Spleen (tissue), 11 donors: ENCODE results near the gene NDUFAF8. TPM values are rescaled to one million over a fixed set of nuclear protein-coding genes. Genes with fewer than 3 reads are reported as not detected.

Experiments
- DNase-seq: peaks from one replicate; pipeline ENCODE4 v3.0.0-alpha.2; 2020
- H3K27ac ChIP-seq, 8 donors: fragments of 200-600 bp; sonication (generic) in 7 of 8; 1 replicate in 4 of 8; 2 replicates in 4 of 8; pipeline versions ENCODE4 v1.5.0 to v1.8.0; 2016 to 2021; ENCODE audit warnings: inconsistent platforms in 4 of 8, mild to moderate bottlenecking in 4 of 8, moderate library complexity in 1 of 8
- H3K27me3 ChIP-seq, 7 donors: fragments of 200-600 bp; sonication (generic) in 6 of 7; replicated peaks in 1 of 7; 1 replicate in 4 of 7; 2 replicates in 3 of 7; pipeline versions ENCODE4 v1.5.0 to v1.8.0; 2016 to 2021; ENCODE audit warnings: inconsistent platforms in 3 of 7, mild to moderate bottlenecking in 1 of 7
- H3K36me3 ChIP-seq, 6 donors: fragments of 200-600 bp; sonication (generic) in 5 of 6; 1 replicate in 4 of 6; 2 replicates in 2 of 6; pipeline versions ENCODE4 v1.5.0 to v1.8.0; 2016 to 2021; ENCODE audit warnings: inconsistent platforms in 2 of 6
- H3K4me1 ChIP-seq, 6 donors: fragments of 200-600 bp; sonication (generic) in 5 of 6; 1 replicate in 3 of 6; 2 replicates in 3 of 6; pipeline versions ENCODE4 v1.5.0 to v1.8.0; 2016 to 2021; ENCODE audit warnings: inconsistent platforms in 3 of 6
- H3K4me3 ChIP-seq, 8 donors: fragments of 200-600 bp; sonication (generic) in 7 of 8; 1 replicate in 4 of 8; 2 replicates in 4 of 8; pipeline versions ENCODE4 v1.5.0 to v1.8.0; 2016 to 2021; ENCODE audit warnings: inconsistent platforms in 4 of 8, mild to moderate bottlenecking in 4 of 8, moderate library complexity in 2 of 8
- H3K9me3 ChIP-seq, 8 donors: fragments of 200-600 bp; sonication (generic) in 7 of 8; 1 replicate in 4 of 8; 2 replicates in 4 of 8; pipeline versions ENCODE4 v1.5.0 to v1.8.0; 2016 to 2021; ENCODE audit warnings: inconsistent platforms in 4 of 8
- POLR2A ChIP-seq, 3 donors: fragments of 450-650 bp; IDR thresholded peaks; one replicate each; pipeline ENCODE4 v1.5.1; 2017; ENCODE audit warnings: antibody characterized with exemption in 3 of 3, mild to moderate bottlenecking in 1 of 3
- POLR2AphosphoS5 ChIP-seq, 3 donors: sonication (generic); formaldehyde crosslinking; IDR thresholded peaks; one replicate each; pipeline ENCODE4 v1.5.1; 2017; ENCODE audit warnings: antibody characterized with exemption in 3 of 3
- WGBS, 5 donors: extraction: QIAGEN DNeasy Blood & Tissue Kit in 3 of 5; methylation state at CpG; one replicate each; pipeline versions ENCODE4 v1.1.5 to v1.1.7; 2013 to 2018; 5-methylcytosine and 5-hydroxymethylcytosine counted together
- intact Hi-C: fragments of 100-400 bp; cut with DNase I; formaldehyde crosslinking; loops from one replicate; pipeline ENCODE4 v1.15.0; 2023; ENCODE audit warnings: low total_unique reads
- polyA plus RNA-seq, 3 donors: library from polyadenylated mRNA; stranded (reverse); fragments of 200-250 nt; gene quantifications; one replicate each; pipeline ENCODE4 v1.2.1, GENCODE V29; 2013
- total RNA-seq, 7 donors: library from RNA; depleted of rRNA in 3 of 7; stranded (reverse); fragments of >200 nt in 3 of 7; fragmentation: NEBNext Ultra II Directional in 4 of 7; extraction: Animal tissue kit (Norgen Biotek cat#: 25700) in 4 of 7; gene quantifications; one replicate each; pipeline versions ENCODE4 v1.1.0 to v1.2.1, GENCODE V29; 2016 to 2021
- TF ChIP-seq, protein P1 (sequence below), 11 experiments: fragments of 200-600 bp in 7 of 11; fragments of 450-650 bp in 4 of 11; sonication (generic) in 4 of 11; IDR thresholded peaks in 8 of 11; conservative IDR thresholded peaks in 3 of 11; 1 replicate in 7 of 11; 2 replicates in 4 of 11; pipeline versions ENCODE4 v1.4.0 to v1.8.0; 2016 to 2021; ENCODE audit warnings: antibody characterized with exemption in 11 of 11, inconsistent platforms in 4 of 11, mild to moderate bottlenecking in 1 of 11
- donor health status: healthy with polysubstance abuse.
- donor health status: DM: no; HTN: no; CAD: no; lungs with moderate emphysema.
- donor health status: DM: no; HTN: no; CAD: no.
- donor health status: Bipolar disorder and iron deficiency.
- donor health status: healthy.
- donor health status: DM: no; HTN: no; CAD: no.
- donor health status: DM: yes; HTN: yes; CAD: no.

The NDUFAF8 gene
- total and polyA plus RNA-seq, 10 donors = 22.0 to 57.6 (median 39.5) TPM

DNA sequence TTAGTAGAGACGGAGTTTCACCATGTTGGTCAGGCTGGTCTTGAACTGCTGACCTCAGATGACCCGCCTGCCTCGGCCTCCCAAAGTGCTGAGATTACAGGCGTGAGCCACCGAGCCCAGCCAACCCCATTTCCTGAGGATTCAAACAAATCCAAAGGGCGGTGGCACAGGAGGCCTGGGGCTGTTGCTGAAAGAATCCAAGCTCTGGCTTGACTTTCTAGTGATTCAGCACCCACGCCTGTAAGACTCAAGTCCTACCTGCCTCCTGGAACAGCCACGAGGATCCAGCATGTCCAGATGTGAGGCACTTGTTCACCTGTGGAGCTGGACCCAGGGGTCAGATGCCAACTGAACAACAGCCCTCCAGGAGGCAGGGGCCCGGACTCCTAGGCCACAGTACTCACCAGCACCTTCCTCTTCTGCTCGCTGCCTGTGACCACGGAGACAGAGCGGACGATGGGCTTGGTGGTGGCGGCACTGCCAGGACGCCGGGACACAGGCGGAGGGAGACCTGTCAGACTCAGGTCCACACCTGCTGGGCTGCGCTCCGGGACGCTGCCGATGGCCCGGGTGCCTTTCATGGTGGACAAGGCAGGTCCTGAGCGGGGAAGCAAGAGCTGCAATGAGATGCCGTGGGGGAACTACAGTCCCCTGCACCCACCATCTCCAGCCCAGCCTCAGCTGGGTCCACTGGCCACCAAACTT, 19.5 kb upstream of the NDUFAF8 start:
- Histone ChIP-seq H3K9me3 (no peaks in the 10 kb centered on the region), H3K4me3 (no peak overlapping the region), H3K36me3 (peaks cover 0 to 39% (median 3%) of the 10 kb centered on the region in 6 donors), H3K27me3 (no peaks in the 10 kb centered on the region), H3K4me1 (peaks cover 8 to 28% (median 24%) of the 10 kb centered on the region in 6 donors), H3K27ac (no peak overlapping the region)
- TF ChIP-seq, protein P1, sequence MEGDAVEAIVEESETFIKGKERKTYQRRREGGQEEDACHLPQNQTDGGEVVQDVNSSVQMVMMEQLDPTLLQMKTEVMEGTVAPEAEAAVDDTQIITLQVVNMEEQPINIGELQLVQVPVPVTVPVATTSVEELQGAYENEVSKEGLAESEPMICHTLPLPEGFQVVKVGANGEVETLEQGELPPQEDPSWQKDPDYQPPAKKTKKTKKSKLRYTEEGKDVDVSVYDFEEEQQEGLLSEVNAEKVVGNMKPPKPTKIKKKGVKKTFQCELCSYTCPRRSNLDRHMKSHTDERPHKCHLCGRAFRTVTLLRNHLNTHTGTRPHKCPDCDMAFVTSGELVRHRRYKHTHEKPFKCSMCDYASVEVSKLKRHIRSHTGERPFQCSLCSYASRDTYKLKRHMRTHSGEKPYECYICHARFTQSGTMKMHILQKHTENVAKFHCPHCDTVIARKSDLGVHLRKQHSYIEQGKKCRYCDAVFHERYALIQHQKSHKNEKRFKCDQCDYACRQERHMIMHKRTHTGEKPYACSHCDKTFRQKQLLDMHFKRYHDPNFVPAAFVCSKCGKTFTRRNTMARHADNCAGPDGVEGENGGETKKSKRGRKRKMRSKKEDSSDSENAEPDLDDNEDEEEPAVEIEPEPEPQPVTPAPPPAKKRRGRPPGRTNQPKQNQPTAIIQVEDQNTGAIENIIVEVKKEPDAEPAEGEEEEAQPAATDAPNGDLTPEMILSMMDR (IDR thresholded peaks at IDR 0.05 in 8 of 11, conservative IDR thresholded peaks at IDR 0.05 in 3 of 11) = no peak
- TF ChIP-seq POLR2A (IDR thresholded peaks at IDR 0.05) (no peak), POLR2AphosphoS5 (IDR thresholded peaks at IDR 0.05) (no peak)
- 86 to 97% (median 94%) methylated on average over 8 to 24 of the region's 24 CpGs for WGBS, 5 donors
- intact Hi-C loops = no loop called here
- no peak for DNase-seq

- H3K9me3 ChIP-seq = no peaks in the 10 kb centered on the region
- no peaks in the 10 kb centered on the region for H3K27me3 ChIP-seq
- 72 to 84% (median 77%) methylated on average over 7 to 11 of the region's 11 CpGs for WGBS, 5 donors
- H3K4me3 ChIP-seq = peak overlapping the region in 4 of 8 donors; percentile 79 to 86 (median 86)
- H3K4me1 ChIP-seq = peaks cover 8 to 28% (median 24%) of the 10 kb centered on the region in 6 donors
- TF ChIP-seq POLR2AphosphoS5 (IDR thresholded peaks at IDR 0.05) (no peak), POLR2A (IDR thresholded peaks at IDR 0.05) (no peak)
- TF ChIP-seq, protein P1 (IDR thresholded peaks at IDR 0.05 in 8 of 11, conservative IDR thresholded peaks at IDR 0.05 in 3 of 11) = no peak
- no peak overlapping the region for H3K27ac ChIP-seq
- no peak for DNase-seq
- intact Hi-C loops = no loop called here
- peaks cover 0 to 37% (median 3%) of the 10 kb centered on the region in 6 donors for H3K36me3 ChIP-seq
Observed at GRCh38 chr17:81221371-81221841, 17.7 kb upstream of the NDUFAF8 start.

- intact Hi-C loops = no loop called here
- Histone ChIP-seq H3K27me3 (no peaks in the 10 kb centered on the region), H3K4me3 (peak overlapping the region; percentile 63 to 86 (median 82)), H3K36me3 (peaks cover 0 to 31% (median 3%) of the 10 kb centered on the region in 6 donors), H3K4me1 (peaks cover 8 to 31% (median 24%) of the 10 kb centered on the region in 6 donors), H3K9me3 (no peaks in the 10 kb centered on the region), H3K27ac (peak overlapping the region in 4 of 8 donors; percentile 57 to 81 (median 76))
- DNase-seq = no peak
- TF ChIP-seq, protein P1 (IDR thresholded peaks at IDR 0.05 in 8 of 11, conservative IDR thresholded peaks at IDR 0.05 in 3 of 11) = no peak
- TF ChIP-seq POLR2AphosphoS5 (IDR thresholded peaks at IDR 0.05) (no peak), POLR2A (IDR thresholded peaks at IDR 0.05) (no peak)
- 26 to 38% (median 33%) methylated on average over 14 to 24 of the region's 24 CpGs for WGBS, 5 donors
Observed at GRCh38 chr17:81221842-81222619, 17.1 kb upstream of the NDUFAF8 start.

- peaks cover 0 to 26% (median 3%) of the 10 kb centered on the region in 6 donors for H3K36me3 ChIP-seq
- H3K27ac ChIP-seq = peak overlapping the region in 5 of 8 donors; percentile 50 to 81 (median 76)
- intact Hi-C loops = no loop called here
Observed at GRCh38 chr17:81222620-81222905, 16.6 kb upstream of the NDUFAF8 start.

More at GRCh38 chr17:81222620-81222905, 16.6 kb upstream of the NDUFAF8 start:
- H3K9me3 ChIP-seq = no peaks in the 10 kb centered on the region
- TF ChIP-seq, protein P1 (IDR thresholded peaks at IDR 0.05 in 8 of 11, conservative IDR thresholded peaks at IDR 0.05 in 3 of 11) = no peak
- TF ChIP-seq POLR2A (IDR thresholded peaks at IDR 0.05) = no peak
- no peak for TF ChIP-seq POLR2AphosphoS5 (IDR thresholded peaks at IDR 0.05)
- peak overlapping the region; percentile 63 to 86 (median 82) for H3K4me3 ChIP-seq
- no peaks in the 10 kb centered on the region for H3K27me3 ChIP-seq
- DNase-seq = no peak
- WGBS, 5 donors = 0 to 10% (median 1%) methylated on average over 2 to 30 of the region's 30 CpGs
- H3K4me1 ChIP-seq = peaks cover 8 to 36% (median 26%) of the 10 kb centered on the region in 6 donors
